HG03571 (cell line): Measurements from ENCODE around the gene HOXD12.

Source experiments
- ATAC-seq: cut with Tn5 transposase; IDR thresholded peaks from one replicate; pipeline ENCODE4 v1.9.1; 2021; ENCODE audit not compliant: unreplicated experiment

HOXD12 gene

DNA sequence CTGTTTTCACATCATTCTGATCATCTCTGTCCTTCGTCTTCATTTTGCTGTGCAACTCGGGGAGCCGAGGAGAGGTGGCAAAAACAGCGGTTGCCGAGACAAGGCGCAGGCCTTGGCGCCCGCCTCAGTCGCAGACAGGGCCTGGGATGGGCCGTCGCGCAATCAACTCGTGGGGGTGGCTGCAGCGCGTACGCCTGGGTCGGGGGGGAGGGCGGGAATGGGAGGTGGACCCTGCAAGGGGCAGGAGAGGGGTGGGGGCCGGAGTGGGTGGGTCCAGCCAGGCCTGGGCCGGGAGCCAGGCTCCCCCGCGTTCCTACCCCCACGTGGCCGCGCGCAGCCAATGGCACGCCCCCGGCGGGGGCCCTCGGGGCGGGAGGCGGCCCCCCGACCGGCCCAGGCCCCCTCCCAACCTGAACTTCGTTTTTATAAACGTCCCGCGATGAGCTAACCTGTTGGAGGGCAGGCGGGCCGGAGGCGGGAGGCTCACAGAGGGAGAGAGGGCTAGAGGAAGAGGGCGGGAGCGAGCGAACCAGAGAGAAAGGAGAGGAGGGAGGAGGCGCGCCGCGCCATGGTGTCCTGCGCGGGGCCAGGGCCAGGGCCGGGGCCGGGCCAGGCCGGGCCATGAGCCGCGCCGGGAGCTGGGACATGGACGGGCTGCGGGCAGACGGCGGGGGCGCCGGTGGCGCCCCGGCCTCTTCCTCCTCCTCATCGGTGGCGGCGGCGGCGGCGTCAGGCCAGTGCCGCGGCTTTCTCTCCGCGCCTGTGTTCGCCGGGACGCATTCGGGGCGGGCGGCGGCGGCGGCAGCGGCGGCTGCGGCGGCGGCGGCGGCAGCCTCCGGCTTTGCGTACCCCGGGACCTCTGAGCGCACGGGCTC lies 7.1 kb upstream of the HOXD12 start, which contains the start of gene HOXD13:
HOXD13 (plus strand) TSS at position 452 of the 875 bp plus-strand sequence; CDS start at position 622, 170 bp downstream.
- ATAC-seq: no peak

DNA sequence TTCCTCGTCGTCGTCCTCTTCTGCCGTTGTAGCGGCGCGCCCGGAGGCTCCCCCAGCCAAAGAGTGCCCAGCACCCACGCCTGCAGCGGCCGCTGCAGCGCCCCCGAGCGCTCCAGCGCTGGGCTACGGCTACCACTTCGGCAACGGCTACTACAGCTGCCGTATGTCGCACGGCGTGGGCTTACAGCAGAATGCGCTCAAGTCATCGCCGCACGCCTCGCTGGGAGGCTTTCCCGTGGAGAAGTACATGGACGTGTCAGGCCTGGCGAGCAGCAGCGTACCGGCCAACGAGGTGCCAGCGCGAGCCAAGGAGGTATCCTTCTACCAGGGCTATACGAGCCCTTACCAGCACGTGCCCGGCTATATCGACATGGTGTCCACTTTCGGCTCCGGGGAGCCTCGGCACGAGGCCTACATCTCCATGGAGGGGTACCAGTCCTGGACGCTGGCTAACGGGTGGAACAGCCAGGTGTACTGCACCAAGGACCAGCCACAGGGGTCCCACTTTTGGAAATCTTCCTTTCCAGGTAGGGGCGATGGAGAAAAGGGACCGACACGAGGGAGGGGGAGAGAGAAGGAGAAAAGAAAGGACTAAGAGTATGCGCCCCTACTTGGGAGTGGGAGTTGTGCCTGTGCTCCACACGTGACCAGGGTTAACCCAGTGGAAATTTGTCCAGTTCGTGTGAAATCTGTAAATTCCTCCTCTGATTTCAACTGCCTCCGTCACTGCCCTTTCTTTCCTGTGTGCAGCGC lies 6.3 kb upstream of the HOXD12 start:
- ATAC-seq: no peak

DNA sequence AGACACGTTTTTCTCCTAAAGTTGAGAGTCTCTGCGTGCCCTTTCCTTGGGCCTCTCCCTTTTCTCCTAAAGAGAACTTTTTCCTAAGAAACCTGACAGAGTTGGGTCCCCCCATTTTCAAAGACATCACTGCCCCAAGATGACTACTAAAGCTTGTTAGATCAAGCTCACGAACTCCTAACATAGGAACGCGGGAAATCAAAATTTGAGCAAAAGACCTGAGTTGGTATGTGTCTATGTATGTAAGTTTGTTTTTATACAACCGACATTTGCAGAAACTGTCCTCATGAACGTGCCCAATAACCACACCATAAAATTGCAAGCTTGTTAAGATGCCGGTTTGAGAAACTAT lies 5.7 kb upstream of the HOXD12 start:
- no peak for ATAC-seq

DNA sequence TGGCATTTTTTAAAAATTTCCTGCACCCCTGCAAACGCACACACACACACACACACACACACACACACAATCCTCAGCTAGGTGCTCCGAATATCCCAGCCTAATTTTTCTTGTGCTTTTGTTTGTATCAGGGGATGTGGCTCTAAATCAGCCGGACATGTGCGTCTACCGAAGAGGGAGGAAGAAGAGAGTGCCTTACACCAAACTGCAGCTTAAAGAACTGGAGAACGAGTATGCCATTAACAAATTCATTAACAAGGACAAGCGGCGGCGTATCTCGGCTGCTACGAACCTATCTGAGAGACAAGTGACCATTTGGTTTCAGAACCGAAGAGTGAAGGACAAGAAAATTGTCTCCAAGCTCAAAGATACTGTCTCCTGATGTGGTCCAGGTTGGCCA lies 5.2 kb upstream of the HOXD12 start:
- ATAC-seq: no peak

DNA sequence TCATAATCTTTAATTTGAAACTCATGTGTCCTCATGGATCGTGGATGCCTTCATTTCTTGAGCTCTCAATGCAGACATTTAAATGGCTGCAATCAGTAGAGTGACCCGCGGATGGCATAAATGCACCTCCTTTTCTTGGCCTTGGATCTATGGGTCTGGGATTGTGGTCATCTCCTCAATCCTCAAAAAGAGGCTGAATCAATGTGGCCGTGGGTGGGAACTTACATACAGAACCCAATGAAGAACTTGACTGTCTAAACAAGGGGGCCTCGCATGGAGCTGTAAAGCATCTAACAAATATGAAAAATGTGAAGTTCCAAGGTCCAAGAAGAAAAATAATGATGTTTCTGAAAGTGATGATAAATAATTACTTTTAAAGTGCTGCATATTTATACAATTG lies 4.2 kb upstream of the HOXD12 start:
- ATAC-seq: no peak

DNA sequence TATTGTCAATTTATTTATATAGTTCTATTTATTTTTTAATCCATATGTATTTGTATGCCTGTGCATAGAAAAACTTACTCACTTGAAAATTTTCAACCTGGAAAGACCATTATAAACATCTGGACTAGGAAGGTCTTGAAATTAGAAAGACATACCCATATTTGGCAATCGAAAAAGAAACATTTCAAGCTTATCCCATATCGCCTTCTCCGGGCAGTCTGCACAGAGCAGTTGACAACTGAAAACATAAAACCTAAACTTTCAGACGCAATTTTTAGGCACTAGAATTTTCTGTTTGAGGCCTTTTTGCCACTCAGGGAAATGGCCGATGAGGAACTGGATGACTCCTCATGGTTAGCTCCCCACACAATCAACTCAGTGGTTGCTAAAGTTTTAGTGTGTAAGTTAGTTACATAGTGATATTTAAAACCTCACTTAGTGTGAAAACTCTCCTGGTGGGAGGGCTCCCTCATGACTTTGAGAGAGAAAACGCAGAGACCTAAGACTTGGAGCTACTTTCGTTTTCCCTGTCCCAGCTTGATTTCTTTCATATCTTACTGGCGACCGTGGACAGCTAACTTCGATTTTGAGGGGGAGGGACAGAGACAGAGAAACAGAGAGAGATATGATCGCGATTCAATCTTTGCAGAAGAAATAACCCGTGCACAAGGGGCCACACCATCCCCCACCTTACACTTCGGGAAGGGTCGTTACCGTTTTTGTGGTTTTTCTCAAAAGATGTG lies 3.2 kb upstream of the HOXD12 start:
- ATAC-seq: no peak

DNA sequence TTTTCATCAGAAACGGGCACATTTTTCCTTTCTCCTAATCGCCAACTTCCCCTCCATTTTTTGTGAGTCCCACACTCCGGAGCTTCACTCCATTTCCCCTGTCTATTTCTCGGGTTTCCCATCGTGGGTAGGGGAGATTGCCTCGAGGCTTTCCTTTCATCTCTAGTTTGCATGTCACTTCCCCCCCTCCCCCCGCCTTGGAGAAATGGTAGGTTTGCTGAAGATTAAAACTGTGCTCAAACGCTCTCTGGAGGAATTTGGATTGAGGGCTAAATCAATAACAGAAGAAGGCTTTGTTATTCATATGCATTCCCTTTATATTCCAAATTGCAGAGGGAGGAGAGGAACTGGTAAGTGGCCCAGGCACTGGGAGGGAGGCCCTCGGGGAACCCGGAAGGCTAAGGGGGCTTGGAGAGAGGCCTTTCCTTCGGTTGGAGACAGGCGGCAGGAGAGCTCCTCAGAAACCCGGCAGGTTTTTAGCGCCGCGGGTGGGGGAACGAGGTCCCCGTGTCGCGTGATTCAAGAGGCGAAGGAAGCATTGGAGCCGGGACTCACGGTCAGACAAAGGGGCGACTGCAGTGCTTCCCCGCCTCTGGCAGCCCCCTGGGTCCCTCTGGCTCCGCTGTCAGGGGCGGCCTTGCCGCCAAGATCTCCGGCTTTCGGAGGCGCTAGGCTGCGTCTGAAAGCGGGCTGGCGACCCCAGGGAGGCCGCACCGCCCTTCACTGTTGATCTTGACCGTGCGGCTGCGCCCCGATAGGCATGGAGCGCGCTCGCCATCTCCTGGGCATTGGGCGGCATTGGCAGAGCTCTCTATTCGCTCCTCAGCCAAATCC lies 2.4 kb upstream of the HOXD12 start:
- ATAC-seq: no peak

DNA sequence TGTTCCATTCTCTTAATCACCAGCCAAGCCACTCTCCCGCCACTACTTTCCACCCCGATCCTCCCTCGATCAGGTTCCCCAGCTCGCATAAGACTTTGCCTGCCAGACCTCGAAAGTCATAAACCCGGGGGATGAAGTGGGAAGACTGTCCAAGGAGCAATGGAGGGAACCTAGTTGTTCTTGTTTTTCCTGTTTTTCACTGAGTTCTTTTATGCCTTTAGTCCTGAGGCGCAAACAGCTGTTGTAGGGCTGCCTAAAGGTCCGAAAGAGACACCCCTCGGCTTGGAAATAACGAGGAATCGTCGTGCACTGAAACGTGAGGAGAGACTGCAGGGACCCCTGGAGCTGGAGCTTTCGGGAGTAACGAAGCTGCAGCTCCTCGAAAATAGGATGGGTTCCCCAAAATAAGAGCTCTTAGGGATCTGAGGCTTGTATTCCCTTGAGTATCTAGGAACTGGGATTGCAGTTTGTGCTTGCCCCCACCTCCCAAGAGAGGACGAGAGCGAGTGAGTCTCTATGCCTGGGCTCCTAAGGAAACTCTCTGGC lies 1.7 kb upstream of the HOXD12 start:
- ATAC-seq: no peak

DNA sequence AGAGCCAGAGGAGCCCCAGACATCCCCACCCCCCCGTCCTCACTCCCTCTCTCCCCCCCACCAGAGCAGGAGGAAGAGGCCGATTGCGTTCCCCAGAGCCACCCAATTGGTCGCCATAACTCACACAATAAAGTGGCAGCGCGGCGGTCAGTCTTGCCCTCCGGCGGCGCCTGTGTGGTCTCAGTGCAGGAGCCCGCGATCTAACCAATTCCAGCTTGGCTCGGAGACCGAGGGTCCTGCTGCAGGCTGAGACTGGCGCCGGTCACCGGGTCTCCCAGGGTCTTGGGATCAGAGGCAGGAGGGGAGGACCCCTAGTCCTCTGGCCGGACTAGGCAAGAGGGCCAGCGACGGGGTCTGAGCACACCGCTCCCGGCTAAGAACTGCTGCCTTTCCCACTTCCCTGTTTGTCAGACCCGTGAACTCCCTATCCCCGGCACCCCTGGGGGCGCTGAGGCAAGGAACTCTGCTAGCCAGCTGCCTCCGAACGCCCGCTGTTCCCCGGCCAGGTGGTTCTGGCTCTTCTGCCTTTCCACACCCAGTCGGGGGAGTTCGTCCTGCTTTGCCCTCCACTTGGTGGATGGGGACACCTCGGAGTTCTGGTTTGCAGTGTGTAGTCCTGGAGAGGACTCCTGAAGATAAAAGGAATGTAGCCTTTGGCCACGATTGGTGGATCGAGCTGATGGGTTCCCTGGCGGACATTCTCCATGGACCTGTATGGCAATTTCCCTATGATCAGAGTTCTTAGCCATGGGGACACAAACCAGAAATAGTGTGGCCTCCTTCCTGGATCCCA lies 1.0 kb upstream of the HOXD12 start:
- ATAC-seq: no peak

DNA sequence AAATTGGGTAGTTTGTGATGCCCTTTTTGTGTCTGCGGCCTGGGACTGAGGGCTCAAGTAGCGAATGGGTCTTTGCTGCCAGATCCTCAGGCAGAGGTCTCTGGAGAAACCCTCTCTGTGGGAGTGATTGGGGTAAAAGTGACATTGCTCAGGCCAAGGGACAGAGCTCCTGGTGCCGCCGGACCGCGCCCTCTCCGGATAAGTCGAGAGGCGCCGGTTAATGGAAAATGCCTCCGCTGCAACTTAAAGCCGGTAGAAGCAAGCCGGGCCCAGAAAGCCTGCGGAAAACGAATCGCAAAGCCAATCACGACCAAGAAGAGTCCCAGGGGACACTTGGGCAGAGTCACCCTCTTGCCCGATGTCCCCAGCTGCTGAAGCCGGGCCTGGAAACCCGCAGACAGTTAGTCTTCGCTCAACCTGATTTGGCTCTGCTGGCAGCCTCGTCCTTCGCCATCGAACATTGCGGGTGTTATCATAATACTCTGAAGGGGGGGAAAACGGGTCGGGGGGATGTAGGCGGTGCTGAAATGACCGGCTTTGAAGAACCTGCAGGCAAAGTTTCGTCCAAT lies 352 bp upstream of the HOXD12 start:
- ATAC-seq: no peak

DNA sequence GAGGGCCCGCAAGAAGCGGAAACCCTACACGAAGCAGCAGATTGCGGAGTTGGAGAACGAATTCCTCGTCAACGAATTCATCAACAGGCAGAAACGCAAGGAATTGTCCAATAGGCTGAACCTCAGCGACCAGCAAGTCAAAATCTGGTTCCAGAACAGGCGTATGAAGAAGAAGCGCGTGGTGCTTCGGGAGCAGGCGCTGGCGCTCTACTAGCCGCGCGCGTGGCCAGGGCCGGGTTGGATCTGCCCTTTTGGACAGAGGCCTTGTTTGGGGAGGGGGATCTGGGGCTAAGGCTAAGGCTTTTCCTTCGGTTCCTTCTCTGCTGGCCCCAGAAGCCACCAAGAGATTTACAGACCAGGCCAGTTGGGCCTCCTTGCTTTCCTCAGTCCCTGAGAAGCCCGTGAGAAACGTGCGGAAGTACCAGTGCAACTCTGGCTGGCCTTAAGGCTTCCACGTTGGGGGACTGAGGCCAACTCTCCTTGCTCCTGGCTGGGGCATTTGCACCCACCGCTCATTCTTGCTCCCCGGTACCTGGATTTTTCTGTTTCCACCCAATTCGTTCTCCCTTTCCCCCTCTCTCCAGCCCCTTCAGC lies 1.0 kb downstream of the HOXD12 start:
- ATAC-seq: no peak

DNA sequence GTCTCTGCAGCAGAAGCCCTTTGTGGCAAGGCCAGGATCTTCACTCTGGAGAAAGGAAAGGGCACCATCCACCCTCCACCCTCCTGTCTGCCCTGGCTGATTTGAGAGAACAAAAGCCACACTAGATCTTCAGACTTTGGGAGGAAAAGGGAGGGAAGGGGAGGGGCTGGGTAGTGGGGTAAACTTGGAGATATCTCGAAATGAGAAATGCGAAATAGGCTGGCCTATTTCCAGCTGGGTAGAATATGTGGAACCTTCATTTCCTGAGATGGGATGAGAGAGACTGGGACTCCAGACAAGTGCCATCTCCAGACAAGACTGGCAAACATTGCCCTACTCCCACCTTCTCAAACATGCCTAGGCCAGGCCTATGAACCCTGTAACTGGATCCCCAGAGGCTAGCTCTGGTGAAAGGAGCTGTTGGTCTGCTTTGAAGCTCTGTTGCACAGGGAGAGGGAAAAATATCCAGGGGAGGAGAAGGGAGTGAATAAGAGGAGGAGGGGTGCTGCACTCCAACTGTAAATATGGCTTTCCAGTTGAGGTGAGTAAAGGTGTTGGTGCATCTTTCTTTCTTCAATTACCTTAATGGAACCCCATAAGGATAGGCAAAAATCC lies 1.7 kb downstream of the HOXD12 start:
- ATAC-seq: no peak

DNA sequence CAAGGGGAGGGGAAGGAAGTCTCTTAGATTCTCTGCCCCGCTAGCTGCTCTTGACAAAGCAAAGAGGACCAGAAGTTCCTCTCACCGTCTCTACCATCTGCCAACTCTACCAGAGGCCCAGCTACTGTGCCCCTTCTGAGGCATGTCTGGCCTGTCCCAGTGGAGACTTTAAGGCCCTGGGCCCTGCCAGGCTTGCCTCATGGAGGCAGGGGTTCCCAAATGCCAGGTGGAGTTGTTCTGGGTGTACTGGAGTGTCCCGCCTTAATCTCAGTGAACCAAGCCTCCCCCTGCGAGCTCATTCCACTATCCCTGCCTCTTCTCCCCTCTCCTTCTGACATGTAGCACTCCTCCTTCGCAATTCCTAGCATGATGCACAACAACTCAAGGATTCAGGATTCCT lies 2.2 kb downstream of the HOXD12 start:
- ATAC-seq: no peak

DNA sequence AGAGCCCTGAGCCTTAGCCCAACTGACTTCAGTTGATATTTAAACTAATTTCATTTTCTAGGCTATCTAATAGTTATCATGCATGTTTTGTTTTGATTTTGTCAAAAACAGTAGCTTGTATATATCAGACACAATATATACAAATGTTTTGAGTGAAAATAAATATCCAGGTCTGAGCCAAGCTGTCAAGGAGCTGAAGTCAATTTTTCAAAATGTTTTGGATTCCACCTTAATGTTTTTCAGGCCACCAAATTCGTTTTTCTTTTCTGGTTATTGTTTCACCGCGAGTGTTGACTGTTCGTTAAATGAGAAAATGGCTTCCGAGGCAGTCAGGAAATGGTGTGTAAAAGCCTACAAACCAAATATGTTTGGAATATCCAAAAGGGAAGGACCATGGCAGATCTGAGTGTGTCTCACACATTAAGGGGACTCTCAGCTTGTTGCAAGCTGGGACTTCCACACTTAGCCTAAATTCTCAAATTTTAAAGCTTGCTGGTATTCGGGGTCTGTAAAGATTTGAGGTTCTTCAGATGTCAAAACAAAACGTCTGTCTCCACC lies 2.8 kb downstream of the HOXD12 start:
- ATAC-seq: no peak

DNA sequence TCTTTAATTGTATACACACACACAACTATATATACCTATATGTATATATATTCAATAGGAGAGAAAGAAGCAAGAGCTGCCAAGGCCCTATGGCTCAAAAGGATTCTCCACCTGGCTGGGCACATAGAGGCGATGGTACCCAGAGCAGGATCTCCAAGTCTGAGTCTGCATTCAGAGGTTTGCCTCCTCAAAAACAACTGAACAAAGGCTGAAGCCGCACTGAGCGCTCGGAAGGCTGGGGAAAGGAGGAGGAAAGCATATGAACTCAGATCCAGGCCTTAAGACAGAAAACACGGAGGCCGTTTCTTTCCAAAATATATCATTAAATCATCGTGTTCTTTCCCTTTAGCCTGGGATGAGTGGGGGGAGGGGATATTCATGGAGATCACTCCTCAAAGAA lies 3.6 kb downstream of the HOXD12 start:
- ATAC-seq: no peak

DNA sequence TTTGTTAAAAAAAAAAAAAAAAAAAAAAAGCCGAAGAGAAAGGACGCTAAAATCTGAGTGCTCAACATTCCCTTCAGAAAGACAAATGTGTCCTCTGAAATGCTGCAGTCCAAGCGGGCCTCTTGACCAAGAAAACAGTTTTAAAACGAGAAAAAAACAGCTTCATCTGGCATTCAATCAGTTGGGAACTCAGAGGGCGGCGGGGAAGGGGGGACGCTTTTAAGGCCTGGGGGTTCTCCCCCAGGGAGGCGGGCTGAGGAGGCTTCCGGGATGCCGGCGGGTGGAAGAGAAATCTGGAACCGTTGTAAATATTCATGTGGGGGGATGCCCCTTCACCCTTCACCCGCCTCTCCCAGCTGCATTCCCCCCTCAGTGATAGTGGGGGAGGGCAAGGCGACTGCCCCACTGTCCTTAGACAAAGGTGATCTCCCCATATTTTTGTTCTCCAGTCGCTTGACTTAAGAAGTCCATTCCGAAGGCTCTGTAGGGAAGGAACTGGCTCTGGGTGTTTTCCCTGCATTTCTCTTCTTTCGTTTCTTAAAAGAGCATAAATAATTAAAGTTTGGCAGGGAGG lies 4.2 kb downstream of the HOXD12 start:
- ATAC-seq: no peak

DNA sequence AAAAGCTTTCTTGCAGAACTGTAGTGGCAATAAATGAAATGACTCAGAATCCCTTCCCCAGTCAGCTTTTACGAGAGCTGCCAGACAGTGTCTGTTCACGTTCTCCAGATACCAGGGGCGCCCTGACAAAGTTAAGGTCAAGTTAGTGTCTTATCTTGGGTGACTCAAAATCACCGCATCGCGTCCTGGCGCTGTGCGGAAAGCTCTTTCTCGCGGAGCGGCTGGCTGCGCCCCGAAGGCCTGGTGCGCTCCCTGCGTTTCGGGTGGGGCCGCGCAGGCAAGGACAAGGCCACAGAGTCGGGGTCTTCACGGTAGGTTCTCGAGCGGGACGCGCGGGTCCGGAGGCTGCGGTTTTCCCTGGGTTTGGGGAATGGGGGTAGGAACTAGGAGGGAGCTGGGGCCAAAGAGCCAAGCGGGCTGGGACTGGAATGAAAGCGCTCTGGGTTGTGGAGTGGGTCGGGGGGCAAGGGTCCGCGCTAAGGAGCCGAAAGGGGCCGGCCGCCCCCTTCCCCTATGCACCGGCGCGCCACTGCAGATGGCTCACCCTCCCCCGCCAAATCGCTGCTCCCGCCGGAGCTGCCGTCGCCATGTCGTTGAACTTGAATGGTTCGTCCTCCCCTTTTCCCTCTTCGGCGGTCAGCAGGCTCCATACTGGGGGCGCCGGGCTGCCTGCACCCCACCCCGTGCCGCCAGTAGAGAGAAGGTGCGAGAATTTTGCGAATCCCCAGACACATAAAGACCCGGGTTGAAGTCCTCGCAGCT lies 4.9 kb downstream of the HOXD12 start:
- ATAC-seq: no peak
